Lung microvascular endothelial cell (primary cell): ENCODE data around the gene TASP1. TPM values are rescaled to one million over a fixed set of nuclear protein-coding genes. Genes with fewer than 3 reads are reported as not detected.

Source experiments
- DNase-seq, 2 donors: peaks; one replicate each; pipeline versions ENCODE4 v3.0.0 to v3.0.0-alpha.2; 2010; ENCODE audit warnings: low read depth in 2 of 2
- total RNA-seq: library from RNA; depleted of rRNA; stranded (reverse); fragments of >200 nt; gene quantifications from 2 replicates; pipeline ENCODE4 v1.2.1, GENCODE V29; 2014

The TASP1 gene
- total RNA-seq, 1 donor from 2014 or later, result 6.5 TPM

- DNase-seq, result no peak
Observed at GRCh38 chr20:13442986-13443385, 195.7 kb downstream of the TASP1 start.

DNA sequence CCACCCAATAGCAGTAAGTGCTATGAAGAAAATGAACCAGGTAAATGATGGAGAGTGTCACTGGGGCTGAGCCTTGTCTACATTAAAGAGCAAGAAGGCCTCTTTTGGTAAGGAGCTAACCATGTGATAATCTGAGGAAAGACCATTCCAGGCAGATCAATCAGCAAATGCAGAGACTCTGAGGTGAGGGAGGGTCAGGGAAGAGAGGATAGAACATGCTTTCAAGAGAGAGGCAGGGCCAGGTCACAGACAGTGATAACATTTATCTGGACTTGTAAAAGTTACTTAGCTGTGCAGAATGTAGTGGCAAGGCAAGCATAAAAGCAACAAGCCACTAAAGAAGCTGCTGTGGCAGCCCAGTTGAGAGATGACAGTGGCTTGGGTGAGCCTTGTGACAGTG lies 197.3 kb downstream of the TASP1 start:
- no peak for DNase-seq

DNA sequence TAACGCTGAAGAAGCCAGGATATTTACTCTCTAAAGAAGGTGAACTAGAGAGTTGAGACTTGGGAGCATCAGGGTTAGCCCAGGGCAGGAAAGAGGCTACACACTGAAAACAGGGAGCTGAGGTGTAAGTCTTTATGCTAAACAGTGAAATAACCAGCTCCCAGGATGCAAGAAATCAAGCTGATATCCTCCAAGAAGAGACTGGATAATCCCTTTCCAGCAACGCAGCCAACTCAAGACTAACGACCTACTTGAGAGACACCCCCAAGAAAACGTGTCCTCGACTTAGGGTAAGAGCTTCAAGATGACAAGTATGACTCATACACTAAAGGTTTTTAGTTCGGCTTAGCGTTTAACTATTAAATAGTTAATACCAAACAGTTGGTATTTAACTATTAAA lies 202.2 kb downstream of the TASP1 start:
- no peak for DNase-seq

- no peak for DNase-seq
Observed at GRCh38 chr20:13432126-13432525, 206.6 kb downstream of the TASP1 start.

DNA sequence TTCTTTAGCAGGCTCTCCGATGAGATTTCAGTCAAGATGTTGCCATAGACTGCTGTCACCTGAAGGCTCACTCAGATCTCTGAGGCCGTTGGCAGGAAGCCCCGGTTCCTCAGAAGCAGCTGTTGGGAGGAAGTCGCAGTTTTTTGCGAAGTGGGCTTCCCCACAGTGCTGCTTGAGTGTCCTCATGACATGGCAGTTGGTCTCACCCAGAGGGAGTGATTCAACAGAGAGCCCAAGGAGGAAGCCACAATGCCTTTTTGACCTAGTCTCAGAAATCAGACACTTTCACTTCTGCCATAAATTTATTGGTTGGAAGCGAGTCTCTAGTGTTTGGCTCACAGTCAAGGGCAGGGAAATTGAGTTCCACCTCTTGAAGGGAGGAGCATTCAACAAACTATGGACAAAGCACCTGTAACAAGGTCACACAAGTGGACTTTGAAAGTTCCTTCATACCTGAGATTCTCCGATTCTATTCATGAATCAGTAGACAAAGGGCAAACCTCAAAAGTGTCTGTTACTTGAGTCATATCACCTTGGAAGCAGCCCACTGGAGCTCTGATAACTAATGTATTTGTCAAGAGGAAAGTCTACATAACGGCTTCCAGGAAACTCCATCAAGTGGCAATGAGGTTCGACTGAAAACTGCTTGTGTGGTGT lies 208.3 kb downstream of the TASP1 start:
- DNase-seq, result no peak

DNA sequence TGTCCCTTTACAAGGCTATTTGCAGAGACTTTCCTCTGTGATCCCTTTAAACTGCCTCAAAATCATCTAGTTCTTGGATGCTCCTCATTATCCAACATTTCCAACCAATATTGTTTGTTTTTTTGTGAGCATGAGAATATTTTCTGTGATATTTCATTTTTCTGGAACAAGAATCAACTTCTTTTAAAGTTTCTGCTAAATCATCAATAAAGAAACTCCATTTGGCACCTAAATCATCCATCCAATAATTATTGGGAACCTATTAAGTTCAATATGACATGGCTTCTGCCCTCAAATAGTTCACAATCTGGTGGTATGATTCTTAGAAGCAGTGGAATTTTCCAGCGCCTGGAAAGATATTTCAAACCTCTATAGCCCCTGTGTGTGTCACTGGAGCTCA lies 210.0 kb downstream of the TASP1 start:
- no peak for DNase-seq

- DNase-seq, result peak in 1 of 2 donors; percentile 5
Observed at GRCh38 chr20:13426870-13427269, 211.9 kb downstream of the TASP1 start.

DNA sequence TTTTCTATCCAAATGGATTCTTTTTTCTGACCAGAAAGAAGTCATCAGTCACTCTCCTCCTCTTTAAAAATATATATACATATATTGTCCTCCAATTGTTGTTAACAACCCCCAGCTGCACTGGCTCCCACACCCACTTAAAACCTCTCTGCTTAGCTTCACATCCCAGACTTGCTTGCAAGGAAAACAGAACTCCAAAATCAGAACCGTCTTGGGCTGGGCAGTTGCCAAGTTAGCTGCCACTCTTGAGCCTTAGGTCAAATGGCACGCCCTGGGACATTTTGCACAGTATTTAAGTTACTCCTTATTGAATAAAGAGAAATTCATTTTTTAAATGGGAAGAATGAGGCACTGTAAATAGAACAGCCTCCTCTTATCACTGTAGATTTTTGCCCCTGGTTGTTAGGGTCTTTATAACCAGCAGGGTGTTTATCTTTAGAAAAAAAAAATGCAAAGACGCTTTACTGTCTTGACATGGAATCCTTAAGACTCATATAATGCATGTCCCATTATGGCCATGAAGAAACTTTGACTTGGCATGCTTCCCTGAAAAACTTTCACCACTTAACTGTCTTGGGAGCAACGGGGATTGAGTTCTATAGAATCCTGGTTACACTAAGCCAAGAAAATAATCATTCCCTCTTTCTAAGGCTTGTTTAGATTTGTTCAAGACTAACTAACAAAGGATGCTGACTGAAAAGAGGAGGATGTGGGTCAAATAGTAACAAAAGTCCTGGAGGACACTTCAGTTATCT lies 213.2 kb downstream of the TASP1 start:
- DNase-seq, result no peak

DNA sequence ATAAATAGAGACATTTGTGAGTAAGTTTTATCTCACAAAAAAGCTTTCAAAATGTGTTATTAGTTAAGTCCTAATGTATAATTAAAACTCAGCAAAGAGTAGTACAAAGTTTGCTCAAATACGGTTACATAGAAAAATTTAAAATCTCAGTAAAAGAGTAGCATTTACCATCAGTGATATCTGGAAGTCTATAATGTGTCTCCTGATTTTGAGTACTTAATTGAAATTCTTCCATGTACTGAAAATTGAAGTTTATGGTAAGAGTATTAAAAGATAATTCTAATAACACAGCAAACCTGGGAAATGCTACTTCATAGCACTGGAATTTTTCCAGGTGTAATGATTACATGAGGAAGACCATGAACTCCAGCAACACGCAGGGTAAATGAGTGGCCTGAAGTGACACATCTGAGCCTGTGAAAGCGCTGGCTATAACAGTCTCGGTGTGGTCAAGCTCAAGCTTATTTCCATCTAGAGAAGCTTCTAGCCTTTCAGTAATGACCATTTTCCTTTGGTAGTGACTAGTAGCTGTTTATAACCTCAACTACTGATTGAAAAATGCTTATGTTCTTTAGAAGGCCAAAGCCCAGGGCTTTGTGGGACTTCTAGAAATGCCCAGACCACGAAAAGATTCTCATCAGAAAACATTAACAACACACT lies 214.4 kb downstream of the TASP1 start:
- DNase-seq, result no peak

GRCh38 chr20:13423472-13424173 lies 215.1 kb downstream of the TASP1 start:
- DNase-seq, result no peak

DNA sequence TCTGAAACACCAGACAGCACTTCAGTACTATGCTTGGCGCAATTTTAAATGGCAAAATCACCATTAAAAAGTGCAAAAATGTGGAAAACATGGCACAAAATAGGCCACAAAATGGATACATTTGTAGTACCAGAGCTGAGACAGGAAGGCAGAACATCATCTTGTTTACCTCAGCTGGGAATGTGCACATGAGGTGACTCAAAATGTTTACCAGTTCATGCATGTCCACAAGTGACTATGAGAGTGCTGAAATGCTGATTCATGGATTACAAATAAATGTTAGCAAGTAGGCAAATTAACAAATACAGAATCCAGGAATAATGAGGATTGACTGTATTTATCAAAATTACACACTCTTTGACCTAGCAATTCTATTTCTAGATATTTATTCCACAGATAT lies 216.1 kb downstream of the TASP1 start:
- no peak for DNase-seq

DNA sequence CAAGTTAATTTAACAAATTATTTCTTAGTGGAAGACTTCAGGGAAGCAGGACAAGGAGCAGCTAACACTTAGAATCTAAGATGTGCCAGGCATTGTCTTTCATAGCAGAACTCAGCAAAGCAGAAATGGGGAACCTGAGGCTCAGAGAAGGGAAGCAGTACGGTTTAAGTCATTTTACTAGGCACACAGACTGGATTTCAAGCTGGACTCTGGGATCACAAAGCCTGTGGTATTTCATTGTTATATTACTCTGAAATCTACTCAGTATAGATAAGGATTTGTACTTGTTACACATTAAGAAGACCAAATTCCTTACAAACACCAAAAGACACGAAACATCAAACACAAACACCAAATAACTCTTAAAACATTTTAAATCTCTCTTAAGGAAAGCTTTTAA lies 218.1 kb downstream of the TASP1 start:
- no peak for DNase-seq

- no peak for DNase-seq
Observed at GRCh38 chr20:13419477-13419876, 219.3 kb downstream of the TASP1 start.

DNA sequence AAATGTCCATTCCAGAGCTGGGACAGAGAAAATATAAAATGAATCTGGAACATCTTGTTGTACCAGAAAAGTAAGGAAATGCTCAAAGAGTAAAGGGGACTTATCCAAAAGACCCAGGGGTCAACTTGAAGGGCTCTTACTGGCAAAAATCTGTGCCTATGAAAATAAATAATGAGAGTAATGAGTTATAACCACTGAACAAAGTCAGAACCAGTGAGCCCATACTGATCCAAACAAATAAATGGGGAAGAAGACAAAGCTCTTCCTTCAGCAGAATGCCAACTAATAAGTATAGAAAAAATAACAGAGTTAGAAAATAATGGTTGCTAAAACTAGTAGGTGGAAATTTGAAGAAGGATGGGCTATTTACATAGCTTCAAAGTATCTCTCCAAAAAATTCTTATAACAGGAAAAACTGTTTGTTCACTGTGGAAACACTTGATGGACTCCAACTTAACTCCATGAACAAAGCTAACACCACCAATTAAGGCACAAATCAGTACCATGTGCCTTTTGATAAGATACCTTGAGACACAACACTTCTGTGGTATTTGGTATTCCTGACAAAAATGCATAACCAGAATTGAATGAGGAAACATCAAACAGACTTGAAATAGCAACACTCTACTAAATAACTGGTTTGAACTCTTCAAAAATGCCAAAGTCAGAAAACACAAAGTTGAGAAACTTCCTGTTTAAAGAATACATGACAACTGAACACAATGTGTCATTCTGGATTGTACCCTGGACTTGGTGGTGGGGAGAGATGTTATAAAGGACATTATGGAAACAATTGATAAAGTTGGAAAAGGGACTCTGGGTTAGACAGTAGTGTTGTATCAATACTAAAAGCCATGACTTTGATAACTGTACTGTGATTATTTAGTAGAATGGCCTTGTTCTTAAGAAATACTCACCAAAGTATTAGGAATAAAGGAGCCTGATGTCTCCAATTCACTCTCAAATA lies 220.2 kb downstream of the TASP1 start:
- peak; percentile 43 to 61 for DNase-seq

GRCh38 chr20:13416531-13416930 lies 222.2 kb downstream of the TASP1 start:
- no peak for DNase-seq

DNA sequence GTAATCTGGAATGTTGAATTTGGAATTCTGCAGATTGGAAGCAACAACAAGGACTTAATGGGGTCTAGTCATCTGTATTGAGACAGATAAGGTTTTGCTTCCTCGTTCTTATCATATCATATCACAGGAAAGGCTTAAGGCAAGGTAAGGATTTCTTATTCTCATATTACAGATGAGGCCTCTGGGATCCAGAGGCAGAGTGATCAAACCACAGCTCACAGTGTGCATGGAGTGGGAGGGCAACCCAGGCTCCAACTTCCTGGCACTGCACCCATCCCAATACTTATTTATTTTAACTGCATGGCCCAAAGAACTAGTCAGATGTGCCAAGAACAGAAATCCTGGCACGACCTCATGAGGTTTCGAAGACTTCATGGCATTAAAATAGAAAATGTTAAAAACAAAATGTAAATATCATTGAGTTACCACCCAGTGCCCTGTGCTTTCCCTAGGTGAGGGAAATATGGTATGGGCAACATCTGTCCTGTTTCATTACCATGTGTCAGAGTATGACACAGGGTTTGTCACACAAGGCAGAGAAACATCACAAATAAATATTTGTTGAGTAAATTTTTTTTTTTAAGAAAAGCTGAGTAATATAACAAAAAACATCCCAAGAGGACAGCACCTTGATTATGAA lies 225.8 kb downstream of the TASP1 start:
- DNase-seq, result no peak

DNA sequence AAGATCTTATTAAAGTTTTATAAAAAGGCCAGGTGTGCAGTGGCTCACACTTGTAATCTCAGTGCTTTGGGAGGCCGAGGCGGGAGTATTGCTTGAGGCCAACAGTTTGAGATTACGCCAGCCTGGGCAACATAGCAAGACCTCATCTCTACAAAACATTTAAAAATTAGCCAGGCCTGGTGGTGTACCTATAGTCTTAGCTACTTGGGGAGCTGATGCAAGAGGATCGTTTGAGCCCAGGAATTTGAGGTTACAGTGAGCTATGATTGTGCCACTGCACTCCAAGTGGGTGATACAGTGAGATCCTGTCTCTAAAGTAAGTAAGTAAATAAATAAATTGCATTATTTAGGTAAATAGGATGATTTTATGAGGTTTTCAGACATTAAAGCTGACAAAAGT lies 234.4 kb downstream of the TASP1 start:
- no peak for DNase-seq

- no peak for DNase-seq
Observed at GRCh38 chr20:13403453-13403852, 235.3 kb downstream of the TASP1 start.

DNA sequence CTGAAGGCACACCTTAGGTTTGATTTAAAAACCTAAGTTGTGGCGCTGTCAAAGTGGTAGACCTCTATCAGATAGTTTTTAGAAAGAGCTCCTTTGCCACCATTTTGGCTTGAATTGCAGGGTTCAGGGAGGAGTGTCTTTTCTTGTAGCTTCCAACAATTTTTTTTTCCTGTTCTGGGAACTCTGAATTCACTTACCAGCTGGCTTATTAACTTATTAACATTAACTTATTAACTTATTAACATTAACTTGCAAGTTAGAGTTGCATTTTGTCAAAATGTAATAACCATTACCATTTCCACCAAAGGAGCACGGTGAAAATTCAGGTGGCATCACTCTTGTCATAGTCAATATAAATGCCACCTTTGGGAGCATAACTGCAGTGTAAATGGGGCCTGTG lies 235.7 kb downstream of the TASP1 start:
- DNase-seq, result no peak

DNA sequence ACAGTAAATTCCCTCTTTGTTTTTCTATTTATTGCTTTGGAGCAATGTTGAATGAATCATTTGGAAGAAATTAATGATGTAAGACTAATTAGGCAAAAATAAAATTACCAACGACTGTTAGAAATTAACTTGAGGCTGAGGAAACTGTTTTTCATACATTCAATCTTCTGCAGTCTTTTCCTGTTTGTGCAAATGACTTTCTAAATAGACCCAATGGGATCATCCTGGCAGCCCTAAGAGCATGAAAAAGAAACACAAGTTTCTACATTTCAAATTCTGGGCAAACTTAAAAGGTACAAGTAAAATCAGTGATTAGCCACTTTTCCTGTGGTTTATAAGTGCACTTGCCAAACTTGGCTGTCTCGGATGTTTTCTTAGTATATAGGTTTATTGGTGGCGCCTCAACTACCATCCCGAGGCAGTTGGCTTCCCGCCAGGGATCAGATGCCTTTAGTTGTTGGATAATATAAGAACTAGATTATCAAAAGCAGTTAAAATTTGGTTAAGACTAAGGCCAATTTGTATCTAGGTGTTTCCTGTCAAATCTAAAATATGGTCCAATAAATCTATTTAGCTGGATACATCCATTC lies 236.5 kb downstream of the TASP1 start:
- DNase-seq, result no peak
